NCI-H1436 (cell line): ENCODE results near the gene PPP1R8.
A peak's percentile ranks its signal among the peaks of the same experiment; 100 is the strongest.
"Not testable (repeated sequence)": the region's sequence is repeated elsewhere in the genome, so short reads cannot be mapped to it uniquely, and the experiment has no call there.

Experiments
- DNase-seq: peaks from one replicate; lab custom pipeline; 2025; lab: John Stamatoyannopoulos, UW

PPP1R8 gene

GRCh38 chr1:27830621-27831440, at the start of gene PPP1R8:
TSS of gene PPP1R8 (plus strand) at chr1:27830782. CDS start at chr1:27830836, 54 bp downstream.
- peak; percentile 95 for DNase-seq

GRCh38 chr1:27782950-27783349, 47.6 kb upstream of the PPP1R8 start:
- no peak for DNase-seq

- no peak for DNase-seq
Observed at GRCh38 chr1:27784700-27785099, 45.9 kb upstream of the PPP1R8 start.

- no peak for DNase-seq
Observed at GRCh38 chr1:27785781-27786455, 44.7 kb upstream of the PPP1R8 start.

GRCh38 chr1:27787895-27788294, 42.7 kb upstream of the PPP1R8 start:
- DNase-seq, result no peak

- no peak for DNase-seq
Observed at GRCh38 chr1:27789540-27790041, 41.0 kb upstream of the PPP1R8 start.

GRCh38 chr1:27790270-27790669, 40.3 kb upstream of the PPP1R8 start:
- not testable (repeated sequence) for DNase-seq

GRCh38 chr1:27795601-27796000, 35.0 kb upstream of the PPP1R8 start:
- no peak for DNase-seq

- DNase-seq, result no peak
Observed at GRCh38 chr1:27804791-27805190, 25.8 kb upstream of the PPP1R8 start.

- DNase-seq, result no peak
Observed at GRCh38 chr1:27806758-27807157, 23.8 kb upstream of the PPP1R8 start.

- DNase-seq, result no peak
Observed at GRCh38 chr1:27807385-27807784, 23.2 kb upstream of the PPP1R8 start.

GRCh38 chr1:27808131-27808530, 22.5 kb upstream of the PPP1R8 start:
- not testable (repeated sequence) for DNase-seq

- DNase-seq, result no peak
Observed at GRCh38 chr1:27809883-27810282, 20.7 kb upstream of the PPP1R8 start.

- DNase-seq, result no peak
Observed at GRCh38 chr1:27811741-27812500, 18.7 kb upstream of the PPP1R8 start.

- no peak for DNase-seq
Observed at GRCh38 chr1:27816921-27817630, 13.5 kb upstream of the PPP1R8 start.

GRCh38 chr1:27821761-27822315, 8.7 kb upstream of the PPP1R8 start:
- no peak for DNase-seq

GRCh38 chr1:27823784-27824183, 6.8 kb upstream of the PPP1R8 start:
- no peak for DNase-seq

GRCh38 chr1:27824411-27824810, 6.2 kb upstream of the PPP1R8 start:
- no peak for DNase-seq

- not testable (repeated sequence) for DNase-seq
Observed at GRCh38 chr1:27829339-27829960, 1.1 kb upstream of the PPP1R8 start.

- DNase-seq, result no peak
Observed at GRCh38 chr1:27831568-27832410, 1.2 kb downstream of the PPP1R8 start.
